HG03097 (cell line): ENCODE data around the gene VWA8.
A peak's percentile ranks its signal among the peaks of the same experiment; 100 is the strongest.

Source experiments
- ATAC-seq: cut with Tn5 transposase; IDR thresholded peaks from one replicate; pipeline ENCODE4 v1.9.1; 2021; ENCODE audit not compliant: unreplicated experiment, low FRiP score

VWA8 gene

DNA sequence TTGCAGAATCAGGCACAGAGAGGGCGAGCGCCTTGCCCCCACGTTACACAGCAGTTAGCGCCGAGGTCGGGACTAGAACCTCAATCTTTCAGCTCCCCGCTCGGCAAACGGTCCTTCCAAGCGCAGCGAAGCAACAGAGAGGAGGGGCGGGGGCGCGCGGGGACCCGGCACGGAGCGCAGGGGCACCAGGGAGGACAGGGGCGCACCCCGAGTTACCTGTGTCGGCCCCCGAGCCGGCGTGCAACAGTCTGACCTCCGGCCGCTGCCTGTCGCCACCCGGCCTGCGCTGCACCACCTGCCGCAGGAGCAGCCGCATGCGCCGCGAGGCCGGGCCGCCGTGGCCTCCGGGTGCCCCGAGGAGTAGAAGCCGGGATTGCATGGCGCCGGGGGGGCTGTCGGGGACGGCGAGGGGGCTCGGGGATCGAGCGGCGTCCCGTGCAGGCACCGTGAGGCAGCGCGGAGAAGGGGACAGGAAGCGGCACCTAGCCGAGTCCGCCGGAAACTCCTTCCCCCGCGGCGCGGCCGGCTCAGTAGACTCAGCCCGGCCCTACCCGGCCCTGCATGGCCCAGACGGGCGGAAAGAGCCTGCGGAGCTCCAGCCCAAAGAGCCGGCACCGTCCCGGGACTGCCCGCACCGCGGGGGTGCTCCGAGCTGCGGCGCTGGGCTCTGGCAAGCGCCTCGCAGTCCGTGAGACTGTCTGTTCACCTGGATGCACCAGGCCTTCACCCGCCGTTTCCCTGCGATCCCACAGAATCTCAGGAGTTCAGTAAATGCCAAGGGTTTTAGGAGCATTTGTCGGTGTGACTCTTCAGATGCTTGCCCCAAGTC is at the start of gene VWA8:
VWA8 (minus strand) TSS at position 473 of the 829 bp plus-strand sequence; CDS start at position 379, 94 bp downstream.
- peak; percentile 87 for ATAC-seq

DNA sequence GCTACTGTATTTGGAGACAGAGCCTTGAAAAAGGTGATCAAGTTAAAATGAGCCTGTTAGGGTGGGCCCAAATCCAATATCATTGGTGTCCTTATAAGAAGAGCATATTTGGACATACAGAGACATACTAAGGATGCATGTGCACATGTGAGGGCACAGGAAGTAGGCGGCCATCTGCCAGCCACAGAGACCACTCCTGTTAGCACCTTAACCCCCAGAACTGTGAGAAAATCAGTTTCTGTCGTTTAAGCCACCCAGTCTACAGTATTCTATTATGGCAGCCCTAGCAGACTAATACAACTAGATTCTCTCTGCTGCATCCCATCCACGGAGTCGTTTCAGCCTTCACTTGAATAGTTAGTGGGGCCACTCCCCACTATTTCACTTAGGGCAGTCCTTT is 48.1 kb upstream of the VWA8 start:
- ATAC-seq, result no peak

DNA sequence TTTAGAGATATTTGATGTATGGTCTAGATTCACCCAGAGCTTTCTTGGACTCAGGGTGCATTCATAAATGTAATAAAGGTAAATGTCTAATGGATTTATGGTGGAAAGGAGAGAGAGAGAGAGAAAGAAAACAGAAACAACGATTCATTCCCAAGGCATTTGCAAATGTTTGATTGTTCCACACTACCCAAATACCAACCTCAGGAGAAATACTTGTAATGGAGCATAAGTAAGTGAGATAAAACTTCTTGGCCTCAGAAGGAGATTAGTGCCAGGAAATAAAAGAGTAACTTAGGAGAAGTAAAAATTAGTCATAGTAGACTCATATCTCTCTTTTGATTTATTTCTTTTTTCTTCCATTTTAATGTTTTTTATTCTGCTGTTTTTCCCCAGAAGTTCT is 46.9 kb upstream of the VWA8 start:
- no peak for ATAC-seq

DNA sequence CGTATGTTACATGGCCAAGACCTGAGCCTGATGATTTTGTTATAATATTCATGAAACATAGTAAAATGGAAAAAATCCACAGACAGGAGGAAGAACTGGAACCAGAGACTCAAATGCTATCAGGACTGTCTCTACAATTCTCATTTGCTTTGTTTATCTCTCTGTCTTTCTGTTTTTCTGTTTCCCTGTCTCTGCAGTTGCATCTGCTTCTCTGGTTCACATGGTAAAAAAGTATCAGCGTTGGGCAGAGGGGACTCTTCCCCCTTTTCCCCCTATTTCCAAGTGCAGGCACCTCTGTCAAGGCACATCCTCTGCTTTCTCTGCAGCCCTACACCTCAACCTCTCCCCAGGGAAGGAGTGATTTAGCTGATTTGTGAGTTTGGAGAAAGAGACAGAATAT is 41.2 kb upstream of the VWA8 start:
- no peak for ATAC-seq

DNA sequence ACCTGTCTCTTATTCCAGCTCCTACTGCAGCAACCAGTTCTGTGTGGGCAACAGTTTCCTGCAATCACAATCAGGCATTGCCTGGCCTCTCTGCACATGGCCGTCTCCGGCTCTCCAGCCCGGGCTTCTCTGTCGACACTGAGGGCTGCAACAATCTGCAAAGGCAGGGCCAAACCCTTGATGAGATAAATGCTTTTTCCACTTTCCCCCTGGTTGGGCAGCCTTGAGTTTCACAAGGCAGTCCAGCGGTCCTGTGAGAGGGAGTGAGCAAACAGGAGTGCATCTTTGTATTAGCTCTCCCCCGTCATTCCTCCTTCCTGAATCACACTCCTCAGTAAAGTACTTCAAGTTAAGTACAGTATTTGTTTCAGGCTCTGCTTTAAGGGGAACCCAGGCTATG is 40.7 kb upstream of the VWA8 start:
- ATAC-seq, result no peak

DNA sequence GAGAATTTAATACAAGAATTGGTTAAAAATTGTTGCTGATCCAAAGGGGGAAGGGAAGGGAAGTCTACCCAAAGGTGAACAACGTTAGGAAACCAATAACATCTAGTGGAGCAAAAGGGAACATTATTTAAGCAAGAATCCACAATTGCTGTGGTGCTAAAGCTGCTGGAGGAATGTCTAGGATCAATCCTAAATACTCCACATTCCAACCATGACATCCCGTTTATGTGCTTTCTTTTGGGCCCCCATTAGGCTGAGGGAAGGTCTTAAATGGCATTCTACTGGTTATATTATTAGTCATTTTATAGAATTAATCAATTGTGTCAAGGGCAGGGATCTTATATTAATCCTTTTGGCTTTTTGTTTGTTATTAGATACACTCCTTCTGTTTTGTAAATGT is 39.9 kb upstream of the VWA8 start:
- ATAC-seq, result no peak

DNA sequence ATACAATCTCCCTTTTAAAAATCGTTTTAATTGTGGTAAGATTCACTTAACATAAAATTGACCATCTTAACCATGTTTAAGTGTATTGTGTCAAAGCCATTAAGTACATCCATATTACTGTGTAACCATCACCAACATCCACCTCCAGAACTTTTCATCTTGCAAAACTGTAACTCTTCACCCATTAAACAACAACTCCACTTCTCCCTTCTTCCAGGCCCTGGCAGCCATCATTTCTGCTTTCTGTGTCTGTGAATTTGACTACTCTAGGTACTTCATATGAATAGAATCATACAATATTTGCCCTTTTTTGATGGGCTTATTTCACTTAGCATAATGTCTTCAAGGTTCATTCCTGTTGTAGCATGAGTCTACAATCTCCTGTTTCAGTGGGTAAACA is 36.5 kb upstream of the VWA8 start:
- no peak for ATAC-seq

DNA sequence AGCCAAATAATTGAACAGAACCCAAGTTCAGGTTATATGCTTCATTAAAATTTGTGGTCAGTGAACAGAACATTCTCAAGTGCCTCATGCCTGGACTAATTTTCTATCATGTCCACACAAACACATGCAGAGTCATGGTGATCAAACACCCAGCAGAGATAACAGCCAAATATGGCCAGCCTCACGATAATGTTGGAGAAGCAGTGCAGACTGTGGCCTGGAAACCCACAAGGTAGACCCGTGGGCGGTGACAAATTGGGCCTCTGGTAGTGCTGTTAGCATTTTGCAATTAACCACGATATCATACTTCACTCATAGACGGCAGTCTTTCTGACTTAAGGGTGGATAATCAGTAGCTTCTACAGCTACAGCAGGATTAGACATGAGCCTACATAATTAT is 35.0 kb upstream of the VWA8 start:
- no peak for ATAC-seq

DNA sequence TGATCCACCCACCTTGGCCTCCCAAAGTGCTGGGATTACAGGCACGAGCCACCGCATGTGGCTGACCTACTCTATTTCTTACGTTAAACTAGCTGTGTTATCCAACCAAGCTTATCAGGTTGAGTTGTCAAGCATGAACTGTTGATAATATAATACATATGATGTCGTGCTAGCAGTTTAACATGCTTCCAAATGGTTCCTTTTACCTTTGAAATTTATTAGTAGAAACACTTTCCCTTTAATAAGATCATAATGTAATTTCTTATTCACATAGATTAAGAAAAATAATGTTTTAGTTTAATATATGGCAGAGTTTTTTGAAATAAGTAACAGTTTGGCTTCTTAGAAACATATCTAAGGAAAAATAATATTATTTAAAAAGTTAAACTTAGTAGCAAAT is 34.4 kb upstream of the VWA8 start:
- no peak for ATAC-seq

DNA sequence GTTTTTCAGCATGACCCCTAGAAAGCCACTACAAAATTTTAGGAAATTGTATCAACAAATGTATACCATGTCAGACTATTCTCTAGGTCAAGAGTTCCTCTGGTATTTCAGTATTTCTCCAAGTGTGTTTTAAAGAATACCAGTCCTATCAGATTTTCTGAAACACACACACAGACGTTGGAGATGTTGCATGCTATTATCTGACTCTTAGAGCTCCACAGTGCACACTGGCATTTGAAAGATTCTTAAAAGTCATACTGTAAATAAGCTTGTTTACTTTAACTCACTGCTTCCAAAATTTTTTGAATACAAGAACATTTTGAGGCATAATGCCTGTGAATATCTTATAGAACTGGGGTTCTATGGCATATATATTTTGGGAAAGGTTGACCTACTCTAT is 33.8 kb upstream of the VWA8 start:
- ATAC-seq, result no peak

DNA sequence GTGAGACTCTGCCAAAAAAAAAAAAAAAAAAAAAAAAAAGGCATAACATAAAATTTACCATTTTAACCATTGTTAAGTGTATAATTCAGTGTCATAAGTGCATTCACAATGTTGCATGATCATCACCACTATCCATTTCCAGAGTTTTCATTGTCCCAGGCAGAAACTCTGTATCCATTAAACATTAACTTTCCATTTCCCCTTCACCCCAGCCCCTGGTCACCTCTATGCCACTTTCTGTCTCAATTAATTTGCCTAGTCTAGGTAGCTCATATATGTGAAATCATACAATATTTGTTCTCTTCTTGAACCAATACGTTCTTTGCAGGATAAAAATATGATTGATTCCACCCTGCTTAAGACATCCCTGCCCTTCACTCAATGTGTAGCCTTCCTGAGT is 31.0 kb upstream of the VWA8 start:
- ATAC-seq, result no peak

DNA sequence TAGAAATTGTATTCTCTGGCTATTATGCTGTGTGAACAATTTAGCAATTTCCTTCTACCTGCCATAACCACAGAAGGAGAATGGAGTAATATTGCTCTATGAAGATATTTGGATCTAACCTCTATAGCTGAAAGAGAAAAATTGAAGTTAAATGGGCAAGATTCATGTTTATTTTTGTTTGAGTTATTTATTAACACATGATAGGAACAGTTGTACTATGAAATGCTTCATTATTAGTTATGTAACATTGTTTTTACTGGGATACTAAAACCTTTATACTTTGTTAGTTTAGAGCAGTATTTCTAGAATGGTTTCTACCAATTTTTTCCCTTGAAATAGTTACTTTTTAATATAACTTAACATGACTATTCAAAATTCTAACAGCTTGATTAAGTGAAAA is 27.3 kb upstream of the VWA8 start:
- ATAC-seq, result no peak

DNA sequence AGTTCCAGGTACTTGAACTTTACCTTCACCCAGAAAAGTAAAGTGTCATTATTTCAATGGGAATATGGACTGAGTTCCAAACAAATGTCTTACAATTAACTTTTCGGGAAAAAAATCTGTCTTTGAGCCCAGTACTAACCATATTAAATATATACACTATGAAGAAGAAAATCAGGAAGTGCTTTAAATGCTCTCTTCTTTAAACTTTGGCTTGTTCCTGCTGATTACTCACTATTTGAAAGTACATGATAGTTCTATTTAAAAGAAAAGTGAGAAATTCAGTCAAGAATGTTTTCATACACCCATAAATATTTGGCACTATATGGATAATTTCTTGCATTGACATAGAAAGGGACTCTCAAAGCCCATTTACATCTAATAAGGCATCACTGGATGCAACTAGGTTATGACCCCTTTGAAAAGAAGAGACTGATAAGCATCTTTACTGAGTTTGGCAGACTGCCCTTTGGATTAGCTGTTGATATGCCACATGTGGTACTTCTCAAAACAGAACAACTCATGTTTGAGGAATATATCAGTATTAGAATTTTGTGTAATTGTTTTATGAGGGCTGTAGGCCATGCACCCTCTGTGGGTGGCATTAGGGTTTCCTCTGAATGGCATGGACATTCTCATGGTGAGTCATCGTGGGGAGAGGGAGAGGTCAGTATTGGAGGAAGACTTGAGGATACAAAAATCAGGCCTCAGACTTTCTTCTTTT is 25.0 kb upstream of the VWA8 start:
- ATAC-seq, result no peak

DNA sequence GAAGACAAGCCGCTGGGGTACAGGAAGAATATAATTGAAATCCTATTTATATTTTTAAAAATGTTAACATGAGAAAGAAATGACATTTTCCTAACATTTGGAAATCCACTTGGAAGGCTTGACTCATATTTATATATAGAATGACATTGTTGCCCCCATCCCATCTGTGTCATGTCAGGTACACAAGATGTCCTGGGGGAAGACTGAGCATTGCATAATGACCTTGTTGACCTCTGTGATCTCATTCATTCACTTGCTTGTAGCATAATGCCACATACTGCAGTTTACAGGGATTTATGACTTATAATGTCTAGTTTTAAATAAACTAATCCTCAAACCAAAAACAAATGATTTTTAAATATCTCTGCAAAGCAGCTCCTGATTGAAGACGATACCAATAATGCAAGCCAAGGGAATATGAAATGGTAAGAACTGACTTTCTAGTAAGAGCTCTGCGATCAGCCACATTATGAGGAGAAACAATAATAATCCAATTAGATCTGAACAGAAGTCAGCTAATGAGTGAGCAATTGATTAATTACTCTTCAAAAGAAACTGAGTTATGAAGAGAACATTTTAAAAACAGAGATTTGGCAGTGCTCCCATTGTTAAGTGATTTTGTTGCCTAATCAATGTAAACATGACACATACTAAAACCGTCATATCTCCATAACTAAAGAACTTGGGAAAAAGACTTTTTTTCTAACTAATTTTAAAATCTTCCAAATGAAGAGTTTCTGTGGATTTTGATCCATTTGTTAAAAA is 21.2 kb upstream of the VWA8 start:
- ATAC-seq, result no peak

DNA sequence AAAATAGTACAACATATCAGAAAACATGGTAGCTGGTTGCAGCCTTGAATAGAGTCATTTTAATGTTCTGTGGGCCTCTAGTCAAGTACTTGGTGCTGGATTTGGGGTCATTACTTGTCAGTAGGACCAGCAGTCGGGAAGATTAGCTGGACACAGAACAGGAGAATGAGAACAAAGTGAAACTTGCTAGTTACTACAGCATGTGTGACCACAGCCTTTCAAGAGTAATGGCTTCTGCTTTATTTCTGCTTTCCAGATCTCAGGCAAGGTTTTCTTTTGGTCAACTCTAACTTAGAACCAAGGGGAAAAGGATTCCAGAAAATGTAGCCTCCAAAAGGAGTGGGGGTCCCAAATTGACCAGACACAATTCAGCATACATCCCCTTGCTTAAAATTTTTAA is 17.1 kb upstream of the VWA8 start:
- no peak for ATAC-seq

DNA sequence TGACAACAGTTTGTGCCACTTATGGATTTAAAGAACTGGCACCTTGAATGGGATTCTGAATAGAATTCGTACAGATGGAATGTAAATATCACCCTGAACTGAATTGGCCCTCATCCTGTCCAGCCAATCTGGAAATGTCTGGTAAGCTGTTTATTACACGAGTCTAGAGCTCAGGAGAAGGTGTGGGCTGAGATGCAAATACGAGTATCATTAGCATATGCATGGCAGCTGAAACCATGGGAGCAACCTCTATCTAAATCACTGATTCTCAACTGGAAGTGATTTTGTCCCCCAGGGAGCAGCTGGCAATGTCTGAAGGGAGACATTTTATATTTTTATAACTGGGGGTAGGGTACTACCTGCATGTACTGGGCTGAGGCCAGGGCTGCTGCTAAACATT is 15.6 kb upstream of the VWA8 start:
- no peak for ATAC-seq

DNA sequence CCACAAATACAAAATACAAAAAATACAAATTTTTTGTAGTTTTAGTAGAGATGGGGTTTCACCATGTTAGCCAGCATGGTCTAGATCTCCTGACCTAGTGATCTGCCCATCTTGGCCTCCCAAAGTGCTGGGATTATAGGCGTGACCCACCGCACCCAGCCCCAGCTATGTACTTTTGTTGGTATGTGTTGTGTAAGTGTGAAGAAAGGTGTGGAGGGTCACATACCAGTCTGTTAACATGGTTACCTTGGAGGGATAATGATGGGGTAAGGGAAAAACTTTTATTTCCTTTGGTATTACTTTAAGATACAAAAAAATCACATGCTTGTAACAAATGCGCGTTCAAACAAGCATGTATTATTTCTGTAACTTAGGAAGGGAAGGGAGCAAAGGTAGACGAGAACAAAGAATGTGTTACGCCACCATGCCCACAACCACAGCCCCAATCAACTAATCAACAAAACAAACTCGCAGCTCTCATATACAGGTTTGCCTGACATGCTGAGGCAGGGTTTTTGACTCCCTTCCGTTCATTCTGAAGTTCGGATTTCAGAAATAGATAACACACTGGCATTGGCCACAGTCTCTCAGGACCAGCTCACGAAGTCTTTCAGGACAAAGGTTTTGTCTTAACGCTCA is 13.5 kb upstream of the VWA8 start:
- ATAC-seq, result no peak

DNA sequence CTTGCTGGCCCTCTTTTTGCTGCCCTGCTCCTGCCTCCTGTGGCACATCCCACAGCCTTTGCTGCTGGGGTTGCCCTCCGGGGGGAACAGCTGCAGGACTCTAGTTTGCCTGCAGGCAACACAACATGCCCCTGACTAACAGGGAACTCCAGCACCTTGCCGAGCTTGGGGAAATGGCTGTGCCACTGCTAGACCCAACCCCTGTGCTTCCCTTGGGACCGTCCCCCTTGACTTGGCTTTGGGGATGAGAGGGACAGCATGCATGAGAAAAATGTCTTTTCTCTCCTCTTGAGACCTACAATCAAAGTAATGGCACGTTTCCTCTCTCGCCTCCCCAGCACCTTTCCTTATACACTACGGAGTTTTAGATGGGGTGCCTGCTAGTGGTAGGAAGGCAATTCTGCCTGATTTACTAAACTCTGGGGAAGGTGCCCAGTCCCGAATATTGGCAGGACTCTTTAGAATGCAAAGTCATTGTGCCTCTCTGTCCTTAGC is 12.4 kb upstream of the VWA8 start:
- no peak for ATAC-seq

DNA sequence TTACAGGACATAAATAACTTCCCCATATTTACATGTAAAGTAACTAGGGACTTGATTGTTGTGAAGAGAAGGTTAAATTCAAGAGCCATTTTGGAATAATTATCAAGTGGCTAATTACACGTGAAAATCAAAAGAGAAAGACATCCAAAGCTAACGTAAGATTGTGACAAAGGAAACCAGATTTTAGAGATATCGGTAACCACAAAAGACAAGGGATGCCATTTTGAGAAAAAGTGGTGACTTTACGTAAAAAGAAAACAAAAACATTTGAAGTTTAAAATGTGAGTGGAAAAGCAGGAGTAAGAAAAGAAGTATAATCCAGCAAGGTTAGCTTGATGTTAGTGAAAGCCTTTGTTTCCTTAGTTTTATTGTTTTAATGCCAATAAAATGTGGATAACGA is 10.9 kb upstream of the VWA8 start:
- no peak for ATAC-seq

DNA sequence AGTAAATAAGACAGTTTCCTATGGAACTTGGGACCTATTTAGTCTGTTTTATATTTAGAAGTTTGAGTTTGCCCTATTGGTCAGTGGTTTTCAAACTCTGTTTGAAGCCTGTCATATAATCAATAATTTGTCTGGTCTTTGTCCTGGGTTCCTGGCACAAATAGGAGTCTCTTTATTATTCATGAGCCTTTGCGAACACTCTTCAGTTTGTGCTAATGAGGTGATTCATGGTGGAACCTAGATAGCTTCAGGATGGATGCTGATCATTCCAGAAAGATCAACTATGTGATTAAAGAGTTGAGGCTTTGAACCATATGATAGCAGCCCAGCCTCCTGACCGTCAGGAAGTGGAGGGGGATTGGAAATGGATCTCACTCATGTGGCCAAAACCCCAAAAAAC is 10.0 kb upstream of the VWA8 start:
- no peak for ATAC-seq

DNA sequence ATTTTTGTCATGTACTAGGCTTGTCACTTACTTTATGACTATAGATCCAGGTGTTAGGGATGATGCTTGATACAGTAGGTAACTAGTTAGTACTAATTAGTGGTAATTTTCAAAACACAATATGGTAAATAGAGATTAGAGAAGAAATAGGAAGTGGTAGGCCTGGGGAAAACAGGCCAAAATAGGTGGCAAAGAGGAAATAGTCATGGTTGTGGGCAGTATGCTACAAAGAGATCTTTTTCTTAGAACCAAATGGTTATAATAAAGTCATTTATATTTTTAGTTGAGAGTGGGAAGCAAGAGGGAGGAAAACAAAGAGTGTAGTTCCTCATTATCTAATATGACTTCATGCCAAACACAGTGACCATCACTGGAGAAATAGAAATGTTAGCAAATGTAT is 9.1 kb upstream of the VWA8 start:
- no peak for ATAC-seq
